HG02678 (cell line): ENCODE results near the gene PNPLA7.
"Not testable (repeated sequence)": the region's sequence is repeated elsewhere in the genome, so short reads cannot be mapped to it uniquely, and the experiment has no call there.

Experiments
- ATAC-seq: cut with Tn5 transposase; IDR thresholded peaks from one replicate; pipeline ENCODE4 v1.9.1; 2021; ENCODE audit warnings: mild to moderate bottlenecking, moderate library complexity; ENCODE audit not compliant: unreplicated experiment

The PNPLA7 gene

GRCh38 chr9:137575716-137576411, 25.7 kb upstream of the PNPLA7 start:
- ATAC-seq, result no peak

- no peak for ATAC-seq
These were observed 25.1 kb upstream of the PNPLA7 start for GRCh38 chr9:137575364-137575715.

GRCh38 chr9:137574192-137574591, 24.0 kb upstream of the PNPLA7 start:
- no peak for ATAC-seq

GRCh38 chr9:137570566-137570965, 20.4 kb upstream of the PNPLA7 start:
- no peak for ATAC-seq

GRCh38 chr9:137569609-137570203, 19.5 kb upstream of the PNPLA7 start:
- ATAC-seq, result no peak

- not testable (repeated sequence) for ATAC-seq
These were observed 18.2 kb upstream of the PNPLA7 start for GRCh38 chr9:137568445-137568844.

GRCh38 chr9:137564817-137565411, 14.7 kb upstream of the PNPLA7 start:
- ATAC-seq, result no peak

- ATAC-seq, result no peak
These were observed 13.9 kb upstream of the PNPLA7 start for GRCh38 chr9:137564134-137564533.

- no peak for ATAC-seq
These were observed 7.9 kb upstream of the PNPLA7 start for GRCh38 chr9:137558127-137558526.

GRCh38 chr9:137556069-137556838, 6.1 kb upstream of the PNPLA7 start:
- no peak for ATAC-seq

- no peak for ATAC-seq
These were observed 5.0 kb upstream of the PNPLA7 start for GRCh38 chr9:137555179-137555578.

- no peak for ATAC-seq
These were observed 4.1 kb upstream of the PNPLA7 start for GRCh38 chr9:137554349-137554748.

- ATAC-seq, result not testable (repeated sequence)
These were observed 3.5 kb upstream of the PNPLA7 start for GRCh38 chr9:137553654-137554053.

GRCh38 chr9:137552022-137552768, 2.0 kb upstream of the PNPLA7 start:
- ATAC-seq, result peak; percentile 7

- peak; percentile 91 for ATAC-seq
These were observed 1.2 kb upstream of the PNPLA7 start, which contains the start of gene MRPL41 for GRCh38 chr9:137551264-137552021. MRPL41 (plus strand) TSS chr9:137551879; CDS start chr9:137552082, 203 bp downstream.

GRCh38 chr9:137550958-137551263, 709 bp upstream of the PNPLA7 start:
- not testable (repeated sequence) for ATAC-seq

GRCh38 chr9:137547687-137548543, 2.3 kb downstream of the PNPLA7 start:
- ATAC-seq, result no peak

- ATAC-seq, result no peak
These were observed 5.1 kb downstream of the PNPLA7 start for GRCh38 chr9:137545123-137545522.

- ATAC-seq, result no peak
These were observed 5.9 kb downstream of the PNPLA7 start for GRCh38 chr9:137544176-137544760.
